Activated CD4-positive, alpha-beta T cell treated with anti-CD3 and anti-CD28 coated beads for 36 hours (primary cell): ENCODE measurements around the gene FAM3D. TPM values are rescaled to one million over a fixed set of nuclear protein-coding genes. Genes with fewer than 3 reads are reported as not detected.
"Not testable (repeated sequence)": the region's sequence is repeated elsewhere in the genome, so short reads cannot be mapped to it uniquely, and the experiment has no call there.

Experiments
- ATAC-seq: fragments of 200-7000 bp; cut with Tn5 transposase; one replicate; pipeline ENCODE4 v1.10.0; 2021; ENCODE audit warnings: mild to moderate bottlenecking, moderate library complexity
- CTCF ChIA-PET: fragments of 350-600 bp; sonication (Branson Sonifier 250); formaldehyde crosslinking; loops from one replicate; lab custom pipeline; 2021; ENCODE audit warnings: antibody characterized with exemption; lab: Charles Lee
- POLR2A ChIA-PET: fragments of 350-600 bp; sonication (Branson Sonifier 250); formaldehyde crosslinking; loops from one replicate; lab custom pipeline; 2021; ENCODE audit warnings: antibody characterized with exemption, inconsistent platforms; lab: Charles Lee
- DNase-seq: peaks from one replicate; pipeline ENCODE4 v3.0.0-alpha.2; 2020
- H3K27ac Mint-ChIP-seq: one replicate; pipeline ENCODE4 v1.8.0; 2021; ENCODE audit warnings: mixed read lengths
- H3K27me3 Mint-ChIP-seq: one replicate; pipeline ENCODE4 v1.8.0; 2021; ENCODE audit warnings: mixed read lengths
- H3K36me3 Mint-ChIP-seq: one replicate; pipeline ENCODE4 v1.8.0; 2021; ENCODE audit warnings: low read depth, mixed read lengths
- H3K4me1 Mint-ChIP-seq: one replicate; pipeline ENCODE4 v1.8.0; 2021; ENCODE audit warnings: mixed read lengths
- H3K4me3 Mint-ChIP-seq: one replicate; pipeline ENCODE4 v1.8.0; 2021; ENCODE audit warnings: mild to moderate bottlenecking, moderate library complexity, mixed read lengths
- H3K9me3 Mint-ChIP-seq: one replicate; pipeline ENCODE4 v1.8.0; 2021; ENCODE audit warnings: low read depth, mixed read lengths
- intact Hi-C, 2 experiments: fragments of 100-400 bp; cut with DNase I in 1 of 2; cut with micrococcal nuclease in 1 of 2; formaldehyde crosslinking; loops; one replicate each; pipeline versions ENCODE4 v1.14.2 to v1.15.1; 2022 to 2024; cut with DNase I, micrococcal nuclease
- total RNA-seq, 2 experiments: library from RNA; stranded (reverse); gene quantifications; one replicate each; pipeline ENCODE4 v1.2.3, GENCODE V29; 2021

The FAM3D gene
- total RNA-seq = not detected

- CTCF ChIA-PET = no interaction called here
- H3K27ac Mint-ChIP-seq = no peak within 1 kb of the TSS
- H3K9me3 Mint-ChIP-seq = no peaks in the 10 kb centered on the region
- POLR2A ChIA-PET = no interaction called here
- no peaks in the 10 kb centered on the region for H3K4me1 Mint-ChIP-seq
- H3K27me3 Mint-ChIP-seq = peaks cover 8% of the 10 kb centered on the region
- no peak within 1 kb of the TSS for H3K4me3 Mint-ChIP-seq
- no peaks in the 10 kb centered on the region for H3K36me3 Mint-ChIP-seq
- intact Hi-C loops = no loop called here
- ATAC-seq (no peak), DNase-seq (no peak)
Measured at GRCh38 chr3:58666683-58667082, at the start of gene FAM3D. FAM3D (minus strand) TSS chr3:58666774; CDS start chr3:58655563, 11,211 bp downstream.

GRCh38 chr3:58713715-58714401 is 47.3 kb upstream of the FAM3D start:
- Mint-ChIP-seq H3K4me3 (no peak overlapping the region), H3K27me3 (no peaks in the 10 kb centered on the region), H3K36me3 (no peaks in the 10 kb centered on the region), H3K4me1 (no peaks in the 10 kb centered on the region), H3K9me3 (no peaks in the 10 kb centered on the region), H3K27ac (no peak overlapping the region)
- ATAC-seq (no peak), DNase-seq (no peak)
- ChIA-PET CTCF (no interaction called here), POLR2A (no interaction called here)
- intact Hi-C loops = no loop called here

GRCh38 chr3:58711871-58712270 is 45.3 kb upstream of the FAM3D start:
- Mint-ChIP-seq H3K9me3 (no peaks in the 10 kb centered on the region), H3K36me3 (no peaks in the 10 kb centered on the region), H3K4me1 (no peaks in the 10 kb centered on the region), H3K27me3 (no peaks in the 10 kb centered on the region), H3K27ac (no peak overlapping the region), H3K4me3 (no peak overlapping the region)
- ChIA-PET CTCF (no interaction called here), POLR2A (no interaction called here)
- ATAC-seq (no peak), DNase-seq (no peak)
- intact Hi-C loops = no loop called here

- H3K4me3 Mint-ChIP-seq, ATAC-seq, H3K27ac Mint-ChIP-seq, H3K36me3 Mint-ChIP-seq, DNase-seq, H3K4me1 Mint-ChIP-seq, H3K27me3 Mint-ChIP-seq, H3K9me3 Mint-ChIP-seq, intact Hi-C loops, POLR2A ChIA-PET: not testable (repeated sequence)
- CTCF ChIA-PET = interaction anchor here (0.6 kb wide), 1 partner anchor 473 kb away, joined by 3 read pairs; no protein-coding TSS in a partner anchor
Measured at GRCh38 chr3:58708983-58709382, 42.4 kb upstream of the FAM3D start.

DNA sequence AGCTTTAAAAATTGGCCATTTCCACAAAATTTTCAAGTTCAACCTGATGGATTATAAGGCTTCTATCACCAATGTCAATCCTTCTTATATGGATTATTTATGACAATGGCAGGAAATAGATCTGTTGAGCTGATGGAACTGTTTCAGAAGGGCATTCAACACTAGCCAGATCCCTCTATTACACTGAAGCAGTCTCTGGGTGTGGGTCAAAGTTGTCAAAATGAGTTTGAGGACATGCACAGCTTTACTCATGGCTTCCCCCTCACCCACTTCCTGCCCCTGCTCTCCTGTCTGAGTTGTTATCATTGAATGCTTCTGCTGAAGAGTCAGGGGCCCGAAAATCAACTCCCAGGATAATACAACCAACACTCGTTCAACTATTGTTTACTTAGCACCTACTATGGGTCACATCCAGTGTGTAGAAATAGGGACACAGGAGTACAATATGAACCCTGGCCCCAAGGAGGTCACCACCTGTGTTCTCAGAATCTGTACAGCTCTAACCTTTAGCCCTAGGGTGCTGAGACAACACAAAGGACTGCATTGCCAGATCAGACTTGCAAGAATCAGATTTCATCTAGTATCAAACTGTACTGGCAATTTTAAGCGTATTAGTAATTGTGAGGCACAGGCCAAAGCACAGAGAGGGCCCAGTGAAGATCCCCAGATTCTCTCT is 41.7 kb upstream of the FAM3D start:
- H3K9me3 Mint-ChIP-seq = no peaks in the 10 kb centered on the region
- ATAC-seq (no peak), DNase-seq (no peak)
- no peaks in the 10 kb centered on the region for H3K36me3 Mint-ChIP-seq
- H3K4me1 Mint-ChIP-seq = no peaks in the 10 kb centered on the region
- H3K27me3 Mint-ChIP-seq = no peaks in the 10 kb centered on the region
- POLR2A ChIA-PET = no interaction called here
- intact Hi-C loops = no loop called here
- CTCF ChIA-PET = no interaction called here
- H3K27ac Mint-ChIP-seq = no peak overlapping the region
- H3K4me3 Mint-ChIP-seq = no peak overlapping the region

DNA sequence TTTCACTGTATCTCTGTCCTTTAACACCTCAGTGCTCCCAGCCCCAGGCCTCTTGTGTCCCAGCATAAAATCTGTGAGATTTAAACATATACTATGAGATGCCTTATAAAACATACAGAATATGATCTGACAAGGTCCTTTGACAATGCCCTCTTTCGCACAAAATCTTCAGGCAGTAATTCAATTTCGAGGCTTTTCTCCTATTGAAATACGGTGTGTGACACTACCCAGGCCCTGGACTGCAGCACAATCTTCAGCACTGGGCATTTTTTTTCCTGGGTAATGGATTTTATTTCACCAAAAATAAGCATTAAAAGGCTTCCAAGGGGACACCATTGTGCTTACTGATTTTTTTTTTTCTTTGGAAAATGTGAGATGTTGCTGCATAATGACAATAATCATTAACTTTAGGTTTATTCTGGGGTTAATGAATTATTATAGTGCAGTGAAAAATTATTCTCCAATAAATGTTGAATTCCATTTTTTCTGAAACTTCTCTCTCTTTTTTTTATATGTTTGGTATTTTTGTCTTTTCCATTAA is 40.9 kb upstream of the FAM3D start:
- ChIA-PET CTCF (no interaction called here), POLR2A (no interaction called here)
- intact Hi-C loops = no loop called here
- Mint-ChIP-seq H3K4me3 (no peak overlapping the region), H3K36me3 (no peaks in the 10 kb centered on the region), H3K4me1 (no peaks in the 10 kb centered on the region), H3K27me3 (no peaks in the 10 kb centered on the region), H3K27ac (no peak overlapping the region), H3K9me3 (no peaks in the 10 kb centered on the region)
- no peak for ATAC-seq
- DNase-seq = no peak

DNA sequence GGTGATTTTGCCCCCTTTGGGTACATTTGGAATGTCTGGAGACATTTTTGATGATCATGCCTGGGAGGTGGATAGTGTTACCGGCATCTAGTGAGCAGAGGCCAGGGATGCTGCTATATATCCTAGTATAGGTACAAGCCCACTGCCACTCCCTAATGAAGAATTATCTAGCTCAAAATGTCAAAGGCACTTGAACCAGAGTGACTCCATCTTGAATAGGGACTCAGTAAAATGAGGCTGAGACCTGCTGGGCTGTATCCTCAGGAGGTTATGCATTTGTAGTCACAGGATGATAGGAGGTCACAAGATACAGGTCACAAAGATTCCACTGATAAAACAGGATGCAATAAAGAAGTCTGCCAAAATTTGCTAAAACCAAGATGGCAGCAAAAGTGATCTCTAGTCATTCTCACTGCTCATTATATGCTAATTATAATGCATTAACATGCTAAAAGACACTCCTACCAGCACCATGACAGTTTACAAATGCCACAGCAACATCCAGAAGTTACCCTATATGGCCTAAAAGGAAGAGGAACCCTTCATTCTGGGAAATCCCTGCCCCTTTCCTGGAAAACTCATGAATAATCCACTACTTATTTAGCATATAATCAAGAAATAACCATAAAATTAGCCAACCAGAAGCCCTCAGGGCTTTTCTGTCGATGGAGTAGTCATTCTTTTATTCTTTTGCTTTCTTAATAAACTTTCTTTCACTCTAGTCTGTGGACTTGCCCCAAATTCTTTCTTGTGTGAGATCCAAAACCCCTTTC is 40.0 kb upstream of the FAM3D start:
- no peaks in the 10 kb centered on the region for H3K36me3 Mint-ChIP-seq
- no peaks in the 10 kb centered on the region for H3K27me3 Mint-ChIP-seq
- DNase-seq (no peak), ATAC-seq (no peak)
- intact Hi-C loops = no loop called here
- H3K4me3 Mint-ChIP-seq = no peak overlapping the region
- no peaks in the 10 kb centered on the region for H3K4me1 Mint-ChIP-seq
- no peak overlapping the region for H3K27ac Mint-ChIP-seq
- ChIA-PET CTCF (no interaction called here), POLR2A (no interaction called here)
- H3K9me3 Mint-ChIP-seq = no peaks in the 10 kb centered on the region

DNA sequence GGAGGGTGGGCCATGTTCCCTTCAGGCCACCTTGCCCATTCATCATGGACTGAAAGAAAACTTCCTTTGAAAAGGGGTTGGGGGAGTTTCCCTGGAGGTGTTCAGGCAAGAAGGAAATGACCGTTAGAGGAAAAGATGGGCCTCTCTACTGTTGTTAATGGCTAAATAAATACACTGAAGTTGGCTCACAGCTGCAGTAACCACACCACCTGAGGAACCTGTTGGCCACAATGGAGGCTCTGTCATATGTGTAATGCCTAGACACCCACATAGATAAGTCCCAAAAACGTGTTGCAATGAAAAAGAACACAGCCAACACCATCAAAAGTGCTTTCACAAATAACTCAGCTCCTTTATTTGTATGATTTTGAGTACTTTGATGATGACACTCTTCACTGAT is 38.2 kb upstream of the FAM3D start:
- POLR2A ChIA-PET = no interaction called here
- H3K4me1 Mint-ChIP-seq = no peaks in the 10 kb centered on the region
- no peak overlapping the region for H3K27ac Mint-ChIP-seq
- peaks cover 5% of the 10 kb centered on the region for H3K27me3 Mint-ChIP-seq
- no peak overlapping the region for H3K4me3 Mint-ChIP-seq
- no peaks in the 10 kb centered on the region for H3K9me3 Mint-ChIP-seq
- no peaks in the 10 kb centered on the region for H3K36me3 Mint-ChIP-seq
- intact Hi-C loops = no loop called here
- CTCF ChIA-PET = no interaction called here
- ATAC-seq (no peak), DNase-seq (no peak)

- H3K9me3 Mint-ChIP-seq, DNase-seq, H3K4me3 Mint-ChIP-seq, H3K27me3 Mint-ChIP-seq, POLR2A ChIA-PET, ATAC-seq, H3K36me3 Mint-ChIP-seq, H3K4me1 Mint-ChIP-seq, CTCF ChIA-PET, intact Hi-C loops, H3K27ac Mint-ChIP-seq: not testable (repeated sequence)
Measured at GRCh38 chr3:58704304-58704703, 37.7 kb upstream of the FAM3D start.

DNA sequence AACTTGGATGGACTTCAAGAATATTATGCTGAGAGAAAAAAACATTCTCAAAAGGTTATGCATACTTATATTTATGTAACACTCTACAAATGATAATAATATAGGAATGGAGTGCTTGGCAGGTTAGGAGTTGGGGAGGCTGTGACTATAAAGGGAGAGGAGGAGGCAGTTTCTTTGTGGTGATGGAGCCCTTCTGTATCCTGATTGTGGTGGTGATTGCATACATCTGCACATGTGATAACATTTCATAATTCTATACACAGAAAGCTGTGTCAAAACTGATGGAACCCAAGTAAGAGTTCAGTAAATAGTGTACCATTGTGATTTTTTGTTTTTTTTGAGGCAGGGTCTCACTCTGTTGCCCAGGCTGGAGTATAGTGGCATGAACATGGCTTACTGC is 31.7 kb upstream of the FAM3D start:
- Mint-ChIP-seq H3K4me1 (peaks cover 7% of the 10 kb centered on the region), H3K27me3 (peaks cover 7% of the 10 kb centered on the region), H3K9me3 (no peaks in the 10 kb centered on the region), H3K36me3 (no peaks in the 10 kb centered on the region), H3K4me3 (no peak overlapping the region), H3K27ac (no peak overlapping the region)
- DNase-seq (no peak), ATAC-seq (no peak)
- CTCF ChIA-PET = no interaction called here
- intact Hi-C loops = loop anchor here in 1 of 2 experiments (5.0 kb wide), 1 partner anchor 51 kb away; no protein-coding TSS in a partner anchor
- POLR2A ChIA-PET = no interaction called here

- H3K4me3 Mint-ChIP-seq = no peak overlapping the region
- peaks cover 7% of the 10 kb centered on the region for H3K4me1 Mint-ChIP-seq
- H3K27me3 Mint-ChIP-seq = peaks cover 7% of the 10 kb centered on the region
- no peaks in the 10 kb centered on the region for H3K9me3 Mint-ChIP-seq
- H3K27ac Mint-ChIP-seq = no peak overlapping the region
- ATAC-seq = peak; percentile 72
- POLR2A ChIA-PET = no interaction called here
- DNase-seq = peak; percentile 9
- intact Hi-C loops = loop anchor here in 1 of 2 experiments (5.0 kb wide), 1 partner anchor 50 kb away; no protein-coding TSS in a partner anchor
- CTCF ChIA-PET = interaction anchor here (0.7 kb wide), 1 partner anchor 127 kb away, joined by 3 read pairs; no protein-coding TSS in a partner anchor
- H3K36me3 Mint-ChIP-seq = no peaks in the 10 kb centered on the region
Measured at GRCh38 chr3:58697561-58697960, 31.0 kb upstream of the FAM3D start.
